Measurements from ENCODE around the gene CBARP.

- TF ChIP-seq, protein P1, sequence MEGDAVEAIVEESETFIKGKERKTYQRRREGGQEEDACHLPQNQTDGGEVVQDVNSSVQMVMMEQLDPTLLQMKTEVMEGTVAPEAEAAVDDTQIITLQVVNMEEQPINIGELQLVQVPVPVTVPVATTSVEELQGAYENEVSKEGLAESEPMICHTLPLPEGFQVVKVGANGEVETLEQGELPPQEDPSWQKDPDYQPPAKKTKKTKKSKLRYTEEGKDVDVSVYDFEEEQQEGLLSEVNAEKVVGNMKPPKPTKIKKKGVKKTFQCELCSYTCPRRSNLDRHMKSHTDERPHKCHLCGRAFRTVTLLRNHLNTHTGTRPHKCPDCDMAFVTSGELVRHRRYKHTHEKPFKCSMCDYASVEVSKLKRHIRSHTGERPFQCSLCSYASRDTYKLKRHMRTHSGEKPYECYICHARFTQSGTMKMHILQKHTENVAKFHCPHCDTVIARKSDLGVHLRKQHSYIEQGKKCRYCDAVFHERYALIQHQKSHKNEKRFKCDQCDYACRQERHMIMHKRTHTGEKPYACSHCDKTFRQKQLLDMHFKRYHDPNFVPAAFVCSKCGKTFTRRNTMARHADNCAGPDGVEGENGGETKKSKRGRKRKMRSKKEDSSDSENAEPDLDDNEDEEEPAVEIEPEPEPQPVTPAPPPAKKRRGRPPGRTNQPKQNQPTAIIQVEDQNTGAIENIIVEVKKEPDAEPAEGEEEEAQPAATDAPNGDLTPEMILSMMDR (IDR thresholded peaks at IDR 0.05; ENCODE audit: low read depth, low read length): no peak
- no peak for TF ChIP-seq EZH2phosphoT487 (IDR thresholded peaks at IDR 0.05; ENCODE audit: low read depth)
Measured at GRCh38 chr19:1270854-1271527, 33.2 kb upstream of the CBARP start.
